ENCODE data around the gene PAQR5. TPM values are rescaled to one million over a fixed set of nuclear protein-coding genes. Genes with fewer than 3 reads are reported as not detected.

Gene PAQR5
- total and polyA plus RNA-seq, 9 of the 15 experiments (the other 6 are each of a cell fraction or from before 2014, with no cell fraction given): 0.04 to 0.08 TPM; not detected in 7

GRCh38 chr15:69394556-69395282 lies 96.0 kb downstream of the PAQR5 start (continued):
- TF ChIP-seq E2F6 (IDR thresholded peaks at IDR 0.05; ENCODE audit: borderline replicate concordance in 1 of 2, extremely low read depth in 1 of 2, insufficient read depth in 1 of 2, insufficient read length in 1 of 2, low read depth in 1 of 2, low read length in 1 of 2, poor library complexity in 1 of 2, severe bottlenecking in 1 of 2) (peak in 1 of 2 experiments; percentile 60), CHCHD3 (CRISPR knock-in tag; IDR thresholded peaks at IDR 0.05) (no peak), SMC3 (conservative IDR thresholded peaks at IDR 0.05; ENCODE audit: insufficient read depth, low read depth, low read length) (peak; percentile 88), TAF1 (IDR thresholded peaks at IDR 0.05; ENCODE audit: control insufficient read depth, extremely low read depth, insufficient read depth, low read length, severe bottlenecking) (no peak), CTBP1 (IDR thresholded peaks at IDR 0.05; ENCODE audit: borderline replicate concordance) (peak; percentile 31; the same call in 1 of the 2 replicates), MAX (CRISPR knock-in tag; IDR thresholded peaks at IDR 0.05) (peak; percentile 75), FOXO4 (CRISPR knock-in tag; IDR thresholded peaks at IDR 0.05) (no peak), THRB (CRISPR knock-in tag; conservative IDR thresholded peaks at IDR 0.05) (no peak), MIER1 (IDR thresholded peaks at IDR 0.05; ENCODE audit: low read depth) (no peak), AFF4 (CRISPR knock-in tag; IDR thresholded peaks at IDR 0.05) (no peak), KLF10 (CRISPR knock-in tag; IDR thresholded peaks at IDR 0.05) (no peak), RAD51 (IDR thresholded peaks at IDR 0.05; ENCODE audit: borderline replicate concordance, low read depth) (no peak), RAD21 (CRISPR knock-in tag; conservative IDR thresholded peaks at IDR 0.05 in 1 of 2, IDR thresholded peaks at IDR 0.05 in 1 of 2) (peak; percentile 77 to 86), ZEB2 (IDR thresholded peaks at IDR 0.05) (no peak), ZNF695 (CRISPR knock-in tag; IDR thresholded peaks at IDR 0.05) (no peak), ZNF347 (CRISPR knock-in tag; IDR thresholded peaks at IDR 0.05; ENCODE audit: low read depth) (no peak), CCAR2 (IDR thresholded peaks at IDR 0.05; ENCODE audit: low read depth, low read length) (no peak), XRCC3 (IDR thresholded peaks at IDR 0.05) (no peak), BHLHE40 (IDR thresholded peaks at IDR 0.05; ENCODE audit: low read length) (peak; percentile 90), ZNF282 (CRISPR knock-in tag; IDR thresholded peaks at IDR 0.05) (no peak)
